Measurements from ENCODE around the gene HSD17B8. TPM values are rescaled to one million over a fixed set of nuclear protein-coding genes. Genes with fewer than 3 reads are reported as not detected.

HSD17B8 gene
- total and polyA plus RNA-seq, 10 of the 15 experiments (the other 5 are each of a cell fraction or from before 2014, with no cell fraction given): 3.1 to 54.3 (median 26.5) TPM

DNA sequence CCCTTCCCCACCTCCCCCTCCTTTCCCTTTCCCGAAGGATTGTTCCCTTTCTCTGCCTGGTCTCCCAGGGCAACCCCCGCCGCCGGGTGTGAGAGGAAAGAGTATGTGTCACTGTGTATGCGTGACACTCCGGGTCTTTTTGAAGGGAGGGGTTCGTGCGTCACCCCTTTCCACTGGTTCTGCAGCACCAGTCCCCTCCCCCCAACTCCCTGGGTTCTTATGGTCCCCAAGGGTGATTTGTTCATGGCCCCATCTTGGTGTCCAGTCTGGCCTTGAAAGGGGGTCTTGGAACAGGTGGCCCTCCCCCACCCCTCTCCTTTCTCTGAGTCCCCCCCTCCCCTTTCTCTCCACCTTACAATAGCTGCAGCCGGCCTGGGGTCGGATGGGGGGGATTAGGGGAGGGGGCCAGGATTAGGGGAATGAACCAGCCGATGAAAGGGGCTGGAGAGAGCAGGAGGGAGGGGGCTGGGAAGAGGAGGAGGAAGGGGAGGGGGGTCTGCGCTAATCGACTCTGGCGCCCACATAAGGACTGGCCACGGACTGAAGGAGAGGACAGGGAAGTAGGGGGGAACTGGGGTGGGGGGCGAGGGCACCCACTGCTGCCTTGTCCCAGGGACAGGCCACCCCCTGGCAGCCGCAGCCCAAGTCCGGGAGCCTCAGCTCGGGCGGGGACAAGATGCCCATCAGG, 2.6 kb downstream of the HSD17B8 start (continued):
- TF ChIP-seq ETV6 (conservative IDR thresholded peaks at IDR 0.05 in 1 of 2, IDR thresholded peaks at IDR 0.05 in 1 of 2; ENCODE audit: borderline replicate concordance in 1 of 2, low read depth in 1 of 2): no peak
- no peak for TF ChIP-seq RCOR1 (conservative IDR thresholded peaks at IDR 0.05; ENCODE audit: low read depth, low read length)

DNA sequence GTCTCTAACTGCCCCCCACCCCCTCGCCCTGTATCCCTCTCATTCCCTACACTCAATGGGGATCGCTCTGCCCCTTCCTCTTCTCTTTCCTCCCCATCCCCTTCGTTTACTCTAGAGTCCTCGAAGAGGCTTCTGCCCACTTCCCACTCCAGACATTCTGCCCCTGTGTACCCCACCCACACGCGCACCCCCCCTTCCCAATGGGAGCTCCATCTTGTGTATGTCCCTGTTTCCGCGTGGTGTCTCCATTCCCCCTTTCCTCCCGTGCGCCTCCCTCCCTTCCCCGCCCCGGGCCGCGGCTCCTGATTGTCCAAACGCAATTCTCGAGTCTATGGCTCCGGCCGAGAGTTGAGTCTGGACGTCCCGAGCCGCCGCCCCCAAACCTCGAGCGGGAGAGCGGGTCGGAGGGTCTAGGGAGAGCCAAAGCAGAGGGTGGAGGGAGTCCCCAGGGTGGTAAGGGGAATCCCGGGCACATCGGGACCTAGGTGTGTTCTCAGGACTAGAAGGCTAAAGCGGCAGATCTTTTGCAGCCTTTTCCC, 3.2 kb downstream of the HSD17B8 start:
- Histone ChIP-seq H3K27ac (ENCODE audit: control insufficient read depth, insufficient read depth) (peak overlapping the region; percentile 96), H3K36me3 (ENCODE audit: control insufficient read depth in 2 of 2, insufficient read depth in 2 of 2, low read length in 1 of 2) (peaks cover 5 to 13% of the 10 kb centered on the region in 2 experiments), H3K79me2 (ENCODE audit: control insufficient read depth, insufficient read depth, low read length) (peaks cover 4% of the 10 kb centered on the region), H3K4me2 (ENCODE audit: control insufficient read depth, insufficient read depth) (peak overlapping the region; percentile 98), H3K9me3 (replicated peaks; ENCODE audit: control insufficient read depth, insufficient read depth, low read length) (no peaks in the 10 kb centered on the region), H2AFZ (ENCODE audit: control insufficient read depth, low read depth, low read length) (peak overlapping the region; percentile 90), H3K4me3 (peak overlapping the region; percentile 94), H3K27me3 (replicated peaks in 1 of 2; ENCODE audit: control insufficient read depth in 2 of 2, insufficient read depth in 2 of 2, low read length in 1 of 2) (no peaks in the 10 kb centered on the region), H3K9ac (ENCODE audit: control insufficient read depth, insufficient read depth, low read length) (peak overlapping the region; percentile 98), H4K20me1 (ENCODE audit: control insufficient read depth, insufficient read depth) (no peaks in the 10 kb centered on the region; the same call in 1 of the 2 replicates), H3K4me1 (ENCODE audit: control insufficient read depth, insufficient read depth, low read length) (peaks cover 22% of the 10 kb centered on the region)
- no peak for DNase-seq (ENCODE audit: low read depth, low spot score)
- 0% methylated on average over 19 of the region's 29 CpGs for WGBS (ENCODE audit: insufficient coverage, insufficient replicate concordance, low lambda C conversion rate, missing lambda C conversion rate)
- ATAC-seq: peak; percentile 9
- in situ Hi-C loops (cut with MboI) (no loop called here), intact Hi-C loops (cut with micrococcal nuclease; ENCODE audit: unreplicated experiment) (loop anchor here (10.0 kb wide), 1 partner anchor 367 kb away; no protein-coding TSS in a partner anchor)
- ChIA-PET SMC1A (ENCODE audit: uncharacterized antibody, unreplicated experiment) (interaction anchor here (2.2 kb wide), 1 partner anchor 64 kb away, joined by 7 read pairs; the partner anchor contains the start of genes RPS18 and VPS52), RAD21 (ENCODE audit: unreplicated experiment) (interaction anchor here (0.7 to 2.0 kb wide), 4 partner anchors 8 to 757 kb away, joined by 3 to 15 read pairs (median 3); no protein-coding TSS in a partner anchor), CTCF (interaction anchor here (1.1 to 2.9 kb wide), 6 partner anchors 8 to 110 kb away, joined by 4 to 23 read pairs (median 6); partner anchors contain the start of genes RPS18, VPS52 and ZBTB22), POLR2A (interaction anchor here (0.6 to 1.8 kb wide), 5 partner anchors 58 to 132 kb away, joined by 3 to 9 read pairs (median 4); partner anchors contain the start of genes HLA-DPB1, RPS18, VPS52 and ZBTB22)
- TF ChIP-seq MEF2B (IDR thresholded peaks at IDR 0.05; ENCODE audit: partially characterized antibody, poor library complexity, severe bottlenecking) (peak; percentile 58), RELA (IDR thresholded peaks at IDR 0.05; ENCODE audit: borderline replicate concordance, partially characterized antibody) (no peak)
- peak; percentile 13 for FAIRE-seq
- BruUV-seq (replicated peaks): no TSS peak
